SH-SY5Y (cell line): ENCODE results near the gene RRBP1.

Experiments
- GATA2 ChIP-seq: IDR thresholded peaks from 2 replicates; pipeline ENCODE4 v1.6.1; 2011; ENCODE audit warnings: mild to moderate bottlenecking, low read depth, low read length
- GATA3 ChIP-seq: IDR thresholded peaks from 2 replicates; pipeline ENCODE4 v1.6.1; 2011; ENCODE audit warnings: low read depth, mild to moderate bottlenecking, low read length, moderate library complexity

DNA sequence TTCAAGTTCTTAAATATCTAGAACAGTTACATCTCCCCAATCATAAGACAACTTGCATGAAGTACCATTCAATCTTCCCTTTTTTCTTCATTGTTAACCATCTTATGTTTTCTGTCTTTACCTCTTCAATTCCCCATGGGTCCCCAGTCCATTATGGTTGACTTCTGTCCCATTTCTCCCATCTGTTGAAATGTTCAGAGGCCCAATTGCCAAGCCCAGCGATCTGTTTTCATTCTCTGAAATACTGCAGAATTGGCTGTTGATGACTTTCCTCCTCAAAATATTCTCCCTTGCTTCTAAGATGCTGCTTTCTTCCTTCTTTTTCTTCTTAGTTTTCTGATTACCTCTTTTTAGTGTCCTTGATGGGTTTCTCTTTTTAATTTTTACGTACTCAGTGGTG lies 86.2 kb downstream of the RRBP1 start:
- TF ChIP-seq GATA2 = no peak
- TF ChIP-seq GATA3 = no peak
